GM10266 (cell line): ENCODE results near the gene NOP16.

ENCODE experiments used
- DNase-seq: peaks from one replicate; pipeline ENCODE4 v3.0.0; 2012; ENCODE audit errors: extremely low spot score
- CTCF ChIP-seq: IDR thresholded peaks from 2 replicates; pipeline ENCODE4 v1.5.1; 2012; ENCODE audit warnings: mild to moderate bottlenecking, low read depth; ENCODE audit not compliant: control insufficient read depth, insufficient read depth; ENCODE audit errors: missing control alignments

Gene NOP16

GRCh38 chr5:176373100-176373818, 15.1 kb downstream of the NOP16 start:
- TF ChIP-seq CTCF, result no peak
- no peak for DNase-seq

GRCh38 chr5:176371621-176372539, 16.5 kb downstream of the NOP16 start:
- no peak for DNase-seq
- no peak for TF ChIP-seq CTCF

GRCh38 chr5:176369934-176370711, 18.3 kb downstream of the NOP16 start:
- TF ChIP-seq CTCF, result no peak
- no peak for DNase-seq

- no peak for DNase-seq
These were observed 19.7 kb downstream of the NOP16 start for GRCh38 chr5:176368726-176369125.

GRCh38 chr5:176366232-176366894, 22.0 kb downstream of the NOP16 start:
- TF ChIP-seq CTCF, result no peak
- DNase-seq, result no peak

More at GRCh38 chr5:176368726-176369125, 19.7 kb downstream of the NOP16 start:
- TF ChIP-seq CTCF, result no peak

GRCh38 chr5:176365351-176366231, 22.8 kb downstream of the NOP16 start, which contains the start of gene ARL10:
TSS of gene ARL10 (plus strand) at chr5:176365487. CDS start at chr5:176365564, 77 bp downstream.
- peak; percentile 86 for DNase-seq
- TF ChIP-seq CTCF, result no peak
